ENCODE data around the gene EDNRA.
A peak's percentile ranks its signal among the peaks of the same experiment; 100 is the strongest.

The EDNRA gene

GRCh38 chr4:147498031-147498660, 17.2 kb downstream of the EDNRA start:
- peak; percentile 40 for DNase-seq (ENCODE audit: low read depth, low spot score)

GRCh38 chr4:147508346-147508745, 27.4 kb downstream of the EDNRA start:
- no peak for DNase-seq (ENCODE audit: low read depth, low spot score)

DNA sequence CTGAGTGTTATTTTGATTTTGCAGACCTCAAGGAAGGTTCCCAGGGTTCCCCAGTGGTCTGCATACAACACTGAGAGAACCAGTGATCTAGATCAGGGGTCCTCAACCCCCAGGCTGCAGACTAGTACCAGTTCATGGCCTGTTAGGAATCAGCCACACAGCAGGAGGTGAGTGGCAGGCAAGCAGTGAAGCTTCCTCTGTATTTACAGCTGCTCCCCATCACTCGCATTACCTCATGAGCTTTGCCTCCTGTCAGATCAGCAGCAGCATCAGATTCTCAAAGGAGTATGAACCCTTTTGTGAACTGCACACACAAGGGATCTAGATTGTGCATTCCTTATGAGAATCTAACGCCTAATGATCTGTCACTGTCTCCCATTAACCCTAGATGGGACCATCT, 28.5 kb downstream of the EDNRA start:
- peak; percentile 79 for DNase-seq (ENCODE audit: low read depth, low spot score)

DNA sequence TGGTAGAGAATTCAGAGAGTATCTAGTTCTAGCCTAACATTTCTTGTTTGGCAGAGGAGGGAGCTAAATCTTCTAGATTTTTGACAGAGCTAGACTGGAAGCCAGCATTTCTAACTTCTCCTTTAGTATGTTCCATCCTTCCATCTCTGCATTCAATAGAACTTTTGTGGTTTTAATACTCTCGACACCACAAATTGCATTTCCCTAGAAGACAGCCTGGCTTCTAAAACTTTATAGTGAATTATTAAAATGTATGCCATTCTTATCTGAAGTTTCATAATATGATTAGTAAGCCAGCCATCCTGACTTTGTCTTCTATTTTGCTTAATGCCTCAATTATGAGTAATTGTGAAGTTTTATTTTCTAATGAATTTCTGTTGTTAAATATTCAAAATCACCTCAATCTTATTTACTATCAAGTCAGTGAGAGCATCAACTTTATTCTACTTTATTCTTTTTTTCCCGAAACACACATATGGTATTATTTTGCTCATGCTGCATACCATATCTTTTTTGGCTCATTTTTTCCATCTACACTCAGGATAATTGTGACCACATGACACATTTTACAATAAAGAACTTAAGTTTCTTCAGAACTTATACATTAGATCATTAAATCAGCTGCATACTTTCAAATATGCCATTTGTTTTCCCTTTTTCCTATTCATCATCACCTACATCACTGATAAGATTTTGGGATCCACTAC, 30.2 kb downstream of the EDNRA start:
- no peak for DNase-seq (ENCODE audit: low read depth, low spot score)

GRCh38 chr4:147513091-147513490, 32.2 kb downstream of the EDNRA start:
- DNase-seq (ENCODE audit: low read depth, low spot score), result no peak

- no peak for DNase-seq (ENCODE audit: low read depth, low spot score)
Observed at GRCh38 chr4:147513952-147514351, 33.1 kb downstream of the EDNRA start.

GRCh38 chr4:147515220-147515936, 34.5 kb downstream of the EDNRA start:
- no peak for DNase-seq (ENCODE audit: low read depth, low spot score)

- no peak for DNase-seq (ENCODE audit: low read depth, low spot score)
Observed at GRCh38 chr4:147516133-147516532, 35.2 kb downstream of the EDNRA start.

DNA sequence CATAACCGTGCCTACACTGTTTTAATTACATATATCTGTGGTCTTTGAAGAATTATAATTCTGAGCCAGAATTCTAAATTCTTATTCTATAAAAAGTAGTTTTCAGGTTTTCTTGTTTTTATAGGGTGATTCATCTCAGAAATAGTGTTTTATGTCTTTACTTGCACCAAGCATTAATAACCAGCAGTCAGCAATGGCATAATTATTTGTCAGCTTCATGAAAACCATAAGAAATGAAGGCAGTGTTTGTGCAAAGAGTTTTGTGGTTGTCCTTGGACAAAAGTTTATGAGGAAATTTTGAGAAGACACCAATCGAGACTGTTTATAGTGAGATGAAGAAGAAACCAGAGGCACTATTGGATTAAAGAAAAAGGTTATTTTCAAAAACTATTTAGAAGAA, 37.2 kb downstream of the EDNRA start:
- no peak for DNase-seq (ENCODE audit: low read depth, low spot score)

- peak; percentile 55 for DNase-seq (ENCODE audit: low read depth, low spot score)
Observed at GRCh38 chr4:147518846-147519767, 38.2 kb downstream of the EDNRA start.

DNA sequence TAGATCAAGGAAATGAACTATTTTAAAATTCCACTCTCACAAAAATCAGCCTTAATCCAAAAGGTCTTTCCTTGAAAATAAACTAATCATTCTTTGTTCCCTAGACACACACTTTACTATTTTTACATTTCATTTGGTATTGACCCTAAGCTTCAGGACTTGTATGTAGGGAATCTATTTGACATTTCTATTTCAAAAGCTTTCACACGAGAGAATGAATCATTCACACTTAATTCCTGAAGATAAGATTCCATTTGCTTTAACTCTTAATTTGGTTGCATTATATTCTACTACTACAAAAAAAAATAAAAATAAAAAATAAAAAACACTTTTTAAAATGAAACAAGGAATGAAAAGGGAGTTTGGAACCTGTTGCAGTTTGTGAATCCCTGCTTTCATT, 43.7 kb downstream of the EDNRA start:
- no peak for DNase-seq (ENCODE audit: low read depth, low spot score)

GRCh38 chr4:147525494-147526271, 44.8 kb downstream of the EDNRA start:
- no peak for DNase-seq (ENCODE audit: low read depth, low spot score)

DNA sequence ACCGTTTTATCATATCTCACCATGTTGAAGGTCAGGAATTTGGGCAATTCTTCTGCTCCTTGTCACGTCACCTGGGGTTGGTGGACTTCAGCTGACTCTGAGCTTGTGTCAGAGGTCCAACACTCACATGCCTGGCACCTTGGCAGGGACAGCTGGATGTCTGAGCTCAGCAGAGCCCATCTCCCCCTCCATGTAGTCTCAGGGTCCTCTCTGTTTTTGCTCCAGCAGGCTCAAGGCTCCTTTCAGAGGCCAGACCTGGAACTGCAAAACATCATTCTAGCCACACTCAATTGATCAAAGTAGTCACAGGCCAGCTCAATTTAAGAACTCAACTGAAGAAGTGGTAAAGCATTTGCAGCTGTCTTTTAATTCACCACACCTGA, 45.4 kb downstream of the EDNRA start:
- no peak for DNase-seq (ENCODE audit: low read depth, low spot score)

- DNase-seq (ENCODE audit: low read depth, low spot score), result no peak
Observed at GRCh38 chr4:147528054-147528453, 47.2 kb downstream of the EDNRA start.

DNA sequence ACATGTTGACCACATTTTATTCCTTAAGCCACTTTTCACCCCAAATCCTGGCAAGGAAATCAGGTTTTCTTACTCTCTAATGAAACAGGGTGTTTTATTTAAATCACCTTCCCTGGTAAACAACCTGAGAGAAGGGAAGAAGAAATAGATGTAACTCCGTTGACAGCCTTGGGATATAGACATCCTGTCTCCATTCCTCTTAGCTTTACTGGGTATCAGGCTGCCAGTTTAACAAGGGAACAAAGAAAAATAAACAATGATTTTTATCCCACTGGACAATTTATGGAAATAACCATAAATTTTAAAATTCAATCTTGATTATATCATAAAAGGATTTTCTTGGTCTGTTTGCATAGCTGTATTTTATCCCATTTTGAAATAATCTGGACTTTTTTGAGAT, 49.2 kb downstream of the EDNRA start:
- DNase-seq (ENCODE audit: low read depth, low spot score), result no peak

GRCh38 chr4:147530723-147531122, 49.8 kb downstream of the EDNRA start:
- no peak for DNase-seq (ENCODE audit: low read depth, low spot score)

DNA sequence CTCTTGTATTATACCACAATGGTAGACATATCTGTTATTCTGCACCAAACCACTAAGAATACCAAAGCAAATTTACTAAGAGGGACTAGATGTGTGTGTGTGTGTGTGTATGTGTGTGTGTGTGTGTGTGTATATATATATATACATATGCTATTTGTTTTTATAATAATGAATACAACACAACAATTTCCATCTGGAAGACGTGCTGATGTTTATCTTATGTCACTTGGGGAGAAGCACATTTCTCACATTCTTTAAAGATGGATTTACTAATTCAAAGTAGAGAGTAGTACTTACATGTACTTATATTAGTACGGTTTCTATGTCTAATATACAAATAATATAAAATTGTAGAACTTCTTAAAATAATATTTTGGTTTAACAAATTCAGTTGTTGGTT, 52.0 kb downstream of the EDNRA start:
- DNase-seq (ENCODE audit: low read depth, low spot score), result no peak

- DNase-seq (ENCODE audit: low read depth, low spot score), result no peak
Observed at GRCh38 chr4:147533331-147533730, 52.4 kb downstream of the EDNRA start.

GRCh38 chr4:147535124-147535523, 54.2 kb downstream of the EDNRA start:
- DNase-seq (ENCODE audit: low read depth, low spot score), result no peak

GRCh38 chr4:147538711-147539110, 57.8 kb downstream of the EDNRA start:
- no peak for DNase-seq (ENCODE audit: low read depth, low spot score)

DNA sequence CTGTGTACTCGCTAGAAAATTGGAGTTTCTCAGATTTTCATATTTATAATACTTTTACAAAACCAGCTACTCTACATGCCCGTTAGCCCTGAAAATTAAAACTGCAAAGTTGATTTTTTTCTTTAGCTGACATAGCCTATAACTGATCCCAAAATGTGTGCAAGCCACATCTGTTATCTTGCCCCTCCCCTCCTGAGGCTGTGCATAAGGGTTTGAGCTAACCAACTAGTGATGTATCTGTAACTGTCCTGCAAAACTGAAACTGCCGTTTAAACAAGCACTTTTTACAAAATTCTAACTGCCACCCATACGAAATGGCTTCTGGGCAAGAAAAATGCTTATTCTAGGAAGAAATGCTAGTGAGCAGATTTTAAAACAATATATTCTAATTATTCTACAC, 59.1 kb downstream of the EDNRA start:
- no peak for DNase-seq (ENCODE audit: low read depth, low spot score)
